NCI-H1417 treated with DMSO at 0.1 percent for 48 hours (cell line): ENCODE data around the gene ISG15.
"Not testable (repeated sequence)": the region's sequence is repeated elsewhere in the genome, so short reads cannot be mapped to it uniquely, and the experiment has no call there.

Experiments used
- DNase-seq: peaks from one replicate; lab custom pipeline; 2025; lab: John Stamatoyannopoulos, UW

ISG15 gene

GRCh38 chr1:1012736-1013104 lies 577 bp upstream of the ISG15 start:
- DNase-seq: not testable (repeated sequence)

- no peak for DNase-seq
Observed at GRCh38 chr1:1013922-1014648, 788 bp downstream of the ISG15 start.

- DNase-seq: no peak
Observed at GRCh38 chr1:1014799-1015681, 1.7 kb downstream of the ISG15 start.

- not testable (repeated sequence) for DNase-seq
Observed at GRCh38 chr1:1017397-1018320, 4.4 kb downstream of the ISG15 start.

GRCh38 chr1:1018321-1018685 lies 5.0 kb downstream of the ISG15 start:
- DNase-seq: not testable (repeated sequence)

GRCh38 chr1:1019122-1019999 lies 6.1 kb downstream of the ISG15 start:
- DNase-seq: no peak

- DNase-seq: no peak
Observed at GRCh38 chr1:1020000-1020404, 6.7 kb downstream of the ISG15 start, which contains the start of gene AGRN. Gene AGRN, plus strand, starts transcription at chr1:1020120. Its CDS starts 53 bp downstream, at chr1:1020173.

- no peak for DNase-seq
Observed at GRCh38 chr1:1020415-1021009, 7.2 kb downstream of the ISG15 start.

GRCh38 chr1:1021010-1021919 lies 8.0 kb downstream of the ISG15 start:
- DNase-seq: no peak

- no peak for DNase-seq
Observed at GRCh38 chr1:1021920-1022259, 8.6 kb downstream of the ISG15 start.

GRCh38 chr1:1022302-1023009 lies 9.2 kb downstream of the ISG15 start:
- DNase-seq: no peak

- no peak for DNase-seq
Observed at GRCh38 chr1:1023700-1024099, 10.4 kb downstream of the ISG15 start.

GRCh38 chr1:1024149-1024770 lies 11.0 kb downstream of the ISG15 start:
- DNase-seq: no peak

- DNase-seq: no peak
Observed at GRCh38 chr1:1024771-1025699, 11.7 kb downstream of the ISG15 start.

GRCh38 chr1:1025730-1026129 lies 12.4 kb downstream of the ISG15 start:
- DNase-seq: no peak

GRCh38 chr1:1026599-1027413 lies 13.5 kb downstream of the ISG15 start:
- DNase-seq: no peak

GRCh38 chr1:1027791-1028190 lies 14.5 kb downstream of the ISG15 start:
- DNase-seq: no peak
